GM21515 (cell line): ENCODE measurements around the gene S1PR2.
"Not testable (repeated sequence)": the region's sequence is repeated elsewhere in the genome, so short reads cannot be mapped to it uniquely, and the experiment has no call there.

Experiments
- ATAC-seq: cut with Tn5 transposase; IDR thresholded peaks from one replicate; pipeline ENCODE4 v1.9.1; 2021; ENCODE audit not compliant: unreplicated experiment

Gene S1PR2

DNA sequence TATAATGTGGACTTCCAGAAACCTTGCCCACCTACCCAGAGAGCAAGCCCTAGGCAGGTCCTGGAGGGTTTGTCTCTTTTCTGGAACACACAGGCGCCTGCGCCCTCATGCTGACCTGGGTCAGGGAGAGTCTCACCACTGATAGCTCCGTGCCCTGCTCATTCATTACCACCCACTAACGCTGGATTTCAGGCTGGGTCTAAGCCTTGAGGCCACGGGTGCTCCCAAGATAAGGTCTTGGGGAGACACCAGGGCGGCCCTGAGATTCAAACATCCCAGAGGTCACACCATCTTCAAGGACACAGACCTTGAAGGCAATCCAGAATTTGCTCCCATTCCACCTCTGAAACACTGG lies 5.1 kb downstream of the S1PR2 start:
- ATAC-seq = no peak

DNA sequence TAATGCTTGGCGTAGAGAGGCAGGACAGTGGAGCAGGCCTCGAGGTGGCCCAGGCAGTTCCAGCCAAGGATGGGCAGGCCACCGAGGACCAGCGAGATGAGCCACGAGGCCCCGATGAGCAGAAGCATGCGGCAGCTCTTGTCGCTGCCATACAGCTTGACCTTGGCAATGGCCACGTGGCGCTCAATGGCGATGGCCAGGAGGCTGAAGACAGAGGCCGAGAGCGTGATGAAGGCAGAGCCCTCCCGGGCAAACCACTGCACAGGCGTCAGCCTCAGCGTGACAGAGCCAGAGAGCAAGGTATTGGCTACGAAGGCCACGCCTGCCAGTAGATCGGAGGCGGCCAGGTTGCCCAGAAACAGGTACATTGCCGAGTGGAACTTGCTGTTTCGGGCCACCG lies 6.8 kb downstream of the S1PR2 start:
- no peak for ATAC-seq

DNA sequence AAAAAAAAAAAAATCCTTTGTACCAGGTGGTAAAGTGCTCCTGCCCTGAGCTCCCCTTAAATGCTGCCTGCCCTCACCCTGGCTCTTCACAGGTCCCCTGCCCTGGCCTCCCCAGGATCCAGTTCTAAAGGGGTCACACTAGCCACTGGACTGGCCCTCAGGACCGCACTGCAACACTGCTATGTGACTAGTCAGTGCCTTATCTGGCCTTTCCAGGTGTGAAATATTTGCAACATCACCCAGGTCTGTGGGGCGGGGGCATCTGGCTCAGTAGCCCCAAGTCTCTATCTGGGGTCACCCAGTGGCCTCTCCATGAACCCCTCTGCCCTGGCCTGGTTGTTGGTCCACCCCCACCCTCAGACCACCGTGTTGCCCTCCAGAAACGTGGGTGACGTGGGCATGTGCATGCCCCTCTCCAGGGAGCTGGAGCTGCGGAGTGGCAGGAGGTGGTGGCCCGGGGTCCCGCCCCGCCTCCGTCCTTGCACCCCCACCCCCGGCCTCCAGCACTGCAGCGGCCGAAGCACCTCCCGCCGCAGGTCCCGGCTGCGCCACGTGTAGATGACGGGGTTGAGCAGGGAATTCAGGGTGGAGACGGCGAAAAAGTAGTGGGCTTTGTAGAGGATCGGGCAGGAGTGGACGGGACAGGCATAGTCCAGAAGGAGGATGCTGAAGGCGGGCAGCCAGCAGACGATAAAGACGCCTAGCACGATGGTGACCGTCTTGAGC lies 7.5 kb downstream of the S1PR2 start:
- no peak for ATAC-seq

DNA sequence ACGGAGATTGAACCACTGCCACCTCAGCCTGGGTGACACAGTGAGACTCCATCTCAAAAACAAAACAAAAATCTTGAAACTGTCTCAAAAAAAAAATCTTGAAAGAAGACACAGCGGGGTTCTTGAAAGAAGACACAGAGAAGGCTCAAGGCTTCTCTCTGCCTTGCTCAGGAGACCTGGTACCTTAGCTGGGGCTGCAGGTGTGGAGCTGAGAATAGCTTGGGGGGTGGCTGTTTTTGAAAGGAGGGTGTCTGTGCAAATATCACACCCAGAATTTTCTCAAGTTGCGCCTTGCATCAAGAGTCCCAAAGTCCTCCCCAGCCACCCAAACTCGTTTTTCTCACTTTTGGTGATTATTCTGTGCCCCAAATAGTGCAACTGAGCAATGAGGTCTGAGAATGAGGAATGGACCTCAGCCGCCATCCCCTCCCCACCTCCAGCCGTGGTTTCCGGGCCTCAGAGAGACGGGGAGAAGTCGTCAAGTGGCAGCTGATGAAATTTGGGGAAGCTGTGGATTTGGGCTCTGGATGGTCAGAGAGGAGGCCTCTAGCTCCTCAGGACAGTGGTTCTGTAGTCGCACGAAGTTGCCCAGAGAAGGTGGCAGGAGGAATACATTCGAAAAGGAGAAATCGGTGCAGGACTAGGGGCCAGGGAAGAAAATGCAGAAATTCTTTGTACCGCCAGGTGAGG lies 8.8 kb downstream of the S1PR2 start:
- ATAC-seq = no peak

DNA sequence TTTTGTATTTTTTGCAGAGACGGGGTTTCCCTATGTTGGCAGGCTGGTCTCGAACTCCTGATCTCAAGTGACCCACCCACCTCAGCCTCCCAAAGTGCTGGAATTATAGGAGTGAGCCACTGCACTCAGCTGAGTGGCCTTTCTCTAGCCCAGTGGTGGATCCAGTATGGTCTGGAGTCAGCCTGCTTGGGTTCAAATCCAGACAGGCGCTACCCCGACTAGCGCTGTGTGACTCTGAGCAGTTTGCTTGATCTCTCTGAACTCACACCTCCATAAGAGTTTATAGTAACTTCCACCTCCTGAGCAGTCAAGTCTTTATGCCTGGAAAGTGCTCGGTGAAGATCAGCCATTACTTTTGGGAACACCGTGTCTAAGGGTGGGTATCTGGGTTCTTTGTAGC lies 10.4 kb downstream of the S1PR2 start:
- ATAC-seq = no peak

DNA sequence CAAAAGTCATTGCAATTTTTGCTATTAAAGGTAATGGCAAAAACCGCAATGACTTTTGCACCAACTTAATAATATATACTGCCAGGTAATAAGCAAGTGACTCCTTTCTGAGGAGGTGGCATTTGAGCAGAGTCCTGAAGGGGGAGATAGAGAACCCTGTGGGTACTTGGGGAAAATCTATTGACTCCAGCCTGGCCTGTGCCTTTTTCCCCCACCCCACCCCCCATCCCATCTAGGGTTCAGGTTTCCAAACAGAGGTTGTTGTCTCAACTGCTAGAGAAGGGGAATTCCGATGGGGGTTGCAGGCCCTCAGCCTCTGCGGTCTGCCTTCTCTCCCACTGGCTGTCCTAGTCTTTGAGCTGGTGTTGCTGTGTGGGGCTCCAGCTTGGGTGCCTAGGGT lies 11.5 kb downstream of the S1PR2 start:
- no peak for ATAC-seq

DNA sequence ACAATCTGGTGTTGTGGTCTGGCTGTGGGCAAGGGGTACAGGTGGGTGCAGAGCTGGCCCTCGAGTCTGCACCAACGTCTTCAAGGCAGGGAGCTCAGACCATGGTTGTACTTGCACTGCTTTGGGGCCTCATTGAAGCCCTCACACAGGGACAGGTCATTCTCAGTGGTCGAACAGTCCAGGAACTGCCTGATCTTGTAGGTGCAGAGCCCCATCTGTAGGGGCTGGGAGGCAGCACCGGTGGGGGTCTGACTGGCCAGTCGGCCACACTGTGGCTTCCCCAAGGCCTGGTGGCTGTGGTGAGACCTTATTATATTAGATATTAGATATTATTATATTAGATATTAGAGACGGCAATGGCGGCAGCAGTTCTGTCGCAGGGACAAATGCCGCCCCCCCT lies 14.0 kb downstream of the S1PR2 start:
- ATAC-seq = no peak

DNA sequence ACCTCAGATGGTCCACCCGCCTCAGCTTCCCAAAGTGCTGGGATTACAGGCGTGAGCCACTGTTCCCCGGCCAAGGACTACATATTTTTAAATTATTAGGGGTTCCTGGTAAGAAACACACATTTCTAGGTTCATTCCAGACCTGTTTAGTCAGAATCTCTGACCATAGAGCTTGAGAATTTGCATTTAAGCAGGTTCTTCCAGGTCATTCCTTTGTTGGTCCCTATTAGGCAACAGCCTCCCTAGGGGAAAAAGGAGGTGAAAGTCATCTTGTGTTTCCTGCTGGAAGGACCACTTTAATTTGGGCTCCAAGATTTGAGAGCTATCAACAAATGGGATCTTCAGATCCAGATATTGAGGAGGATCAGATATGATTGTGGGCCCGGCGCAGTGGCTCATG lies 16.3 kb downstream of the S1PR2 start:
- ATAC-seq = no peak

DNA sequence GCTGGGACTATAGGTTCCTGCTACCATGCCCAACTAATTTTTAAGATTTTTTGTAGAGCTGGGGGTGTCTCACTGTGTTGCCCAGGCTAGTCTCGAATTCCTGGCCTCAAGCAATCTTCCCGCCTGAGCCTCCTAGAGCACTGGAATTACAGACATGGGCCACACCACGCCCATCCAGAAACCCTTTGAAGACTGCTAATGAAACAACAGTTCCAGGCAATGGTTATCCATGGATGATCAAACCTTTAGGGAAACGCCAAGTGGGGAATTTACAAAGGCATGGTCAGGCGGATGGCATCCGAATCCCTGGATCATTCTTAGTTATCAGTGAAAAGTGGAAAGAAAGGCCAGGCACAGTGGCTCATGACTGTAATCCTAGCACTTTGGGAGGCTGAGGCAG lies 19.4 kb downstream of the S1PR2 start:
- no peak for ATAC-seq

DNA sequence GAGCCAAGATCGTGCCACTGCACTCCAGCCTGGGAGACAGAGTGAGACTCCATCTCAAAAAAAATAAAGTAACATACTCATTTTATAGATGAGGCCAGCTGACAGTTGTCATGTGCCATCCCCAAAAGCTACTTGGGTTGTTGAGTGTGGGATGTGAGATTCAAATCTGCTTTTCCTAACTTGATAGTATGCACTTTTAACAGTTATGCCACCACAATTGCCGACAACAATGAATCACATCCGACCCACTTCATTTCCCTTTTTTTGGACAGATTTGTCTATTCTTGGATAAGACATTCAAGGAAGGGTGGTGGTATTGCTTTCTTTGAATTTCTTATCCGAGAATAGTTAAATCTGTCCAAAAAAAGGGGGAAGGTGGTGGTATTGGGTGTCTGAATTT lies 20.1 kb downstream of the S1PR2 start:
- no peak for ATAC-seq

DNA sequence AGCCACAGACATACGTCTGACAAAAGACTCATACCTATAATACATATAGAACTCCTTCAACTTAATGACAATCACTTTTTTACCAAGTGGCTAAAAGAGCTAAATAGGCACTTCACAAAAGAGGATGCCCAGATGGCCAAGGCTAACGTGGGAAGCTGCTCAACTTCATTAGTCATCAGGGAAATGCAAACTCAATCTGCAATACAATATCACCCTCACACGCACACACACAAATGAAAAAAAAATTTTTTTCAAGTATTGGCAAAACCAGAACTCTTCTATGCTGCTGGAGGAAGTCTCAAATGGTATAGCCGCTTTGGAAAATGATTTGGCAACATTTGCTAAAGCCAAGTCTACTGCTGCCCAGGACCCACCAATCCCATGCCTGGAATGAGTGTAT lies 21.8 kb downstream of the S1PR2 start:
- no peak for ATAC-seq

DNA sequence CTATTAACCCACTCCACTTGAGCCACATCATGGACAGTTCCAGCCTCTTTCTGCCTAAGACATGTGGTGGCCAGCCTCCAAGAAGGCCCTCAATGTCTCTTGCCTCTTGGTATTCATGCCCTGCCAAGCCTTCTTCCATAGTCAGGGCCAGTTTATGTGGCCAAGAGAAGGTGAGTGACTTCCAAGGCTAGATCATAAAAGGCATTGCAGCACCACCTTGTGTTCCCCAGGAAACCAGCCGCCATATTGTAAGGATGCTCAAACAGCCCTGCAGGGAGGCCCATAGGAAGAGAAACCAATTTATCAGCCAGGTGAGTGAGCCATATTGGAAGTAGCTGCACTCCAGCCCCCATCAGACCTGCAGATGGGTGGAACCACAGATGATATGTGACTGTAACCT lies 24.1 kb downstream of the S1PR2 start:
- ATAC-seq = no peak

DNA sequence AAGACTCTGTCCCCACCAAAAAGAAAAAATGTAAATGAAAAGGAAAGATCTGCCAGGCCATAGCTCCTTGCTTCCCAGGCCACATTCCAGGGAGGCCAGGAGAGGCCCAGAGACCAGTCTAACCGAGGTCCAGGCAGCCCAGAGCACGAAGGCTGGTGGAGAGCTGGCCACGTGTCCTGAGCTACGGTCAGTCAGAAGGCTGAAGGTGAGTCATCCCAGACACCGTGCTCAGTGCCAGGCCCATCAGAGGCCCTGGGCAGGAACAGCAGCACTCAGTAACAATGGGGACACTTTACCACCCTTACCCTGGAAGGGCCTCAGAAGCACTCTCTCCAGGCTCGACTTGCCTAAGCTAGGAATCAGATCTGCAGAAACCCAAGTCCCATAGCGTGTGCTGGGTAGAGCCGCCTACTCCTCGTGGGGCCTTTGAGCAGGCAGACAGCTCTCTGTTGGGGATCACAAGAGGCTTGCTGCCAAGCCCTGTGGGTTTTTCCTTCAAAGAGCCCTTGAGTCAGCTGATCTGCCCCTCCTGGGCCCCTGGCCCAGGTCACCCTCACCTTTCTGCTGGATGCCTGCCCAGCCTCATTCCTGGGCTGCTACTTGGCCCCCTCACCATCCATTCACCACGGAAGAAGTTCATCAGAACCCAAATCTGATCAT lies 24.8 kb downstream of the S1PR2 start:
- no peak for ATAC-seq

DNA sequence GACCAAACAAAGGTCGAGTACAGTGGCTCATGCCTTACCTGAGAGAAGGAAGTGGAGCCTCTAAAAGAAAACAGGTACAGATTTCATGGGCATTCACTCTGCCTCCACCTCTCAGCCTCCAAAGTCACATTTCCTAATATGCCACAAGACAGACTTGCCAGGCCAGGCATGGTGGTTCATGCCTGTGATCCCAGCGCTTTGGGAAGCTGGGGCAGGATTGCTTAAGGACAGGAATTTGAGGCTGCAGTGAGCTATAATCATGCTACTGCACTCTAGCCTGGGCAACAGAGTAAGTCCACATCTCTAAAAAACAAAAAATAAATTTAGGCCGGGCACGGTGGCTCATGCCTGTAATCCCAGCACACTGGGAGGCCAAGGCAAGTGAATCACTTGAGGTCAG lies 25.5 kb downstream of the S1PR2 start:
- no peak for ATAC-seq

DNA sequence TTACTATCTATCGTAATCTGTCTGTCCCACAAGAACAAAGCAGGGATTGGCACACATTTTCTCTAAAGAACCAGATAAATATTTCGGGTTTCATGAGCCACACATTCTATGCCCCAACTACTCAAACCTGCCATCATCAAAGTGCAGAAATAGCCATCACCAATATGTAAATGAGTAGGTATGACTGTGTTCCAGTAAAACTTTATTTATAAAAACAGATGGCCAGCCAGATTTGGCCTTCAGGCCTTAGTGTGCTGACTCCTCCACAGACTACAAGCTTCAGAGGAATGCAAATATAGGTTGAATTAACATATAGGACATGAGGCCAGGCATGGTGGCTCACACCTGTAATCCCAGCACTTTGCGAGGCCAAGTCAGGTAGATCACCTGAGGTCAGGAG lies 27.4 kb downstream of the S1PR2 start:
- ATAC-seq = no peak

DNA sequence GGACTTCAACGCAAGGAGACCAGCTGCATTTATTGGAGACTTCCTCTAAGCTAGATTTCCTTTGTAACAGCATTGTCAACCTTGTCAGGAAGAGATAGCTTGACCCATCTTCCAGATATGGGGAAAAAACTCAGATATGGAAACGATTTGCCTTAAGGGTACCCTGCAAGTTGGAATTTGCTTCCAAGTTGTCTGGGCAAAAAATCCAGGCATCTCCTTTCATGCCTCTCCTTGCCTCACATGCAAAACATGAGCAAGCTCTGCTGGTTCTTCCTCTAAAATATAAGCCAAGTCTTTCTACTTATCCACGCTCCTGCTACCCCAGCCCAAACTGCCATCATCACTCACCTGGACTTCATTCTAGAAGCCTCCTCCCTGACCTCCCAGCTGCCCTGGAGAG lies 30.0 kb downstream of the S1PR2 start:
- ATAC-seq = no peak

DNA sequence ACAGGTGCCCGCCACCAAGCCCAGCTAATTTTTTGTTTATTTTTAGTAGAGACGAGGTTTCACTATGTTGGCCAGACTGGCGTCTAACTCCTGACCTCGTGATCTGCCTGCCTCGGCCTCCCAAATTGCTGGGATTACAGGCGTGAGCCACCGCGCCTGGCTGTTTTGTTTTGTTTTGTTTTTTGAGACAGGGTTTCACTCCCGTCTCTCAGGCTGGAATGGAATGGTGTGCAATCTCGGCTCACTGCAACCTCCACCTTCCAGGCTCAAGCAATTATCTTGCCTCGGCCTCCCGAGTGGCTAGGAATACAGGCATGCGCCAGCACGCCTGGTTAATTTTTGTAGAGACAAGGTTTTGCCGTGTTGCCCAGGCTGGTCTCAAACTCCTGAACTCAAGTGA lies 31.0 kb downstream of the S1PR2 start:
- not testable (repeated sequence) for ATAC-seq

DNA sequence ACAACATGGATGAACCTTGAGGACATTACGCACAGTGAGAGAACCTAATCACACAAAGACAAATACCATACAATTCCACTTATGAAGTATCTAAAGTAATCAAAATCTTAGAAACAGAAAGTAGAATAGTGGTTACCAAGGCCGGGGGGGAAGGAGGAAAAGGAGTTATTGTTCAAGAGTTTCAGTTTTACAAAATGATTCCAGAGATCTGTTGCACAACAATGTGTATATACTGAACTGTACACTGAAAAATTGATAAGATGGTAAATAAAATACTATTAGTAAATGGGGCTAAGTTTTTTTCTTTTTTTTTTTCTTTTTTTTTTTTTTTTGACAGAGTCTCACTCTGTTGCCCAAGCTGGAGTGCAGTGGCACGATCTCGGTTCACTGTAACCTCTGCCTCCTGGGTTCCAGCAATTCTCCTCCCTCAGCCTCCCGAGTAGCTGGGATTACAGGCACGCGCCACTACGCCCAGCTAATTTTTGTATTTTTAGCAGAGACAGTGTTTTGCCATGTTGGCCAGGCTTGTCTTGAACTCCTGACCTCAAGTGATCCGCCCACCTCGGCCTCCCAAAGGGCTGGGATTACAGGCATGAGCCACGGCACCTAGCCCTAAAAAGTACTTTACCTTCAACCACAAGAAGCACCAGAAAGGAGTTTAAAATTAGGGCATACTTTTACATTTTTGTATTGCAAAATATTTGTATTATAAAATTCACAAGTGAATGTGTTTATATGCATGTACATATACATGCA lies 32.1 kb downstream of the S1PR2 start:
- ATAC-seq = not testable (repeated sequence)

DNA sequence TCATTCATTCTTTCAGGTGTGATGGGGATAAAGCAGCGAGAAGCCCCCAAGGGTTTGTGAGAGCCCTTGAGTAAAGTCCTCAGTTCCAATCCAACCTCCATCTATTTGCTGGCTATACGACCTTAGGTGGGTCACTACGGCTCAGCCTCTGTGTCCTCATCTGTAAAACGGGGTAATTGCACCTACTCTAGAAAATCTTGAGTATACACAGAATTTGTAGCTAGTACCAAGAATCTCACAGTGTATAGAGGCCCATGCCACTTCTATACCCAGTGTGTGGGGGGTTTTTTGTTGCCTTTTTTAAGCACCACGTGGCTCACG lies 36.0 kb downstream of the S1PR2 start:
- ATAC-seq = no peak

DNA sequence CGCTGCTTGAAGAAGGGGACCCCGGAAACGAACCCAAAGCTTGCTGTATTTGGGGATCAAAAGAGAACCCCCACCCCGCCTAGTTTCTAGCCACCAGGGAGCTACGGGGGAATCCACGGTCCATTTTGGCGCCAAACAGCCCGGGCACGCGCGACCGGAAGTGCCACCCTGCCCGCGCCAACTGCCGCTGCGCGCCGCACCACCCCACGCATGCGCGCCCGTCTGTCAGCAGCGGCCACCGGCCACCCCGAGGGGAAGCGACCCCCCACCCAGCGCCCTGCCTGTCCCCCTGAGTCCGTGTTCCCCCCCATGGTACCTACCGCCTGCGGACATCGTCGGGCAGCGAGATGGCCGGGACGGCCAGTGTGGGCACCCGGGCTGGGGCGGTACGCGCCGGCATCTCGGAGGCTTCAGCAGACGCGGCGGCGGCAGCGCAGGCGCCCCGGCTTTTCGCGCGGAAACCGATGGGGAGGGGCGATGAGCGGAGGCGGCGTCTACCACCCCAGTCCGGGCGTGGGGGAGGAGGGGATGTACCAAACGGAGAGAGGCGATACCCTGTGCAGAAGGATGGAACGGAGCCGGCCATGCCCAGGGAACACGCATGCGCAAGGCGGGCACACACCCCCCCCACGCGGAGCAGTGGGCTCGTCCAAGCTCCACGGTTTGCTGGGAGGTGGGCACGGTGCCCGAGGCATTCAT lies 36.5 kb downstream of the S1PR2 start, which contains the start of gene DNMT1:
Gene DNMT1, minus strand, starts transcription at position 454 of the 699 bp plus-strand sequence. Its CDS starts 54 bp downstream, at position 400.
- peak; percentile 73 for ATAC-seq
